ENCODE data around the gene MAP1B.
A peak's percentile ranks its signal among the peaks of the same experiment; 100 is the strongest.
"Not testable (repeated sequence)": the region's sequence is repeated elsewhere in the genome, so short reads cannot be mapped to it uniquely, and the experiment has no call there.

MAP1B gene

DNA sequence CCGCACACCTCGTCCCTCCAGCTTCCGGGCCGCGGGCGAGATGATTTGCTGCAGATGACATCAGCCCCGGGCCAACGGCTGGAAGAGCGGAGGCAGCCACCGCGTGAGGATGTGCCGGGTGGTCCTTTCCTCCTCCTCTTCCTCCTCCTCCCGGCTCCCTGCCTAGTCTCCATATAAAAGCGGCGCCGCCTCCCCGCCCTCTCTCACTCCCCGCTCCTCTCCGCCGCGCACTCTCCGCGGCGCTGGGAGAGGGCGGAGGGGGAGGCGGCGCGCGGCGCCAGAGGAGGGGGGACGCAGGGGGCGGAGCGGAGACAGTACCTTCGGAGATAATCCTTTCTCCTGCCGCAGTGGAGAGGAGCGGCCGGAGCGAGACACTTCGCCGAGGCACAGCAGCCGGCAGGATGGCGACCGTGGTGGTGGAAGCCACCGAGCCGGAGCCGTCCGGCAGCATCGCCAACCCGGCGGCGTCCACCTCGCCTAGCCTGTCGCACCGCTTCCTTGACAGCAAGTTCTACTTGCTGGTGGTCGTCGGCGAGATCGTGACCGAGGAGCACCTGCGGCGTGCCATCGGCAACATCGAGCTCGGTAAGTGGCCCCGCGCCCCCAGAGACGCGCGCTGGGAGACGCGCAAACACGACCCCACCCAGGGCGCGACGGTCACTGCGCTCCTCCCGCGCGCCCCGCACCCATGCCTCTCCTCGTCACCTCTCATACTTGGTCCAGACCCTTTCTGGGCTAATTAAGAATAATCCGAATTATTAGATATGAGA, at the start of gene MAP1B:
Gene MAP1B (plus strand): TSS at position 345 of the 770 bp plus-strand sequence. CDS start 57 bp downstream, at position 402.
- peak; percentile 96 for DNase-seq (ENCODE audit: low spot score)

DNA sequence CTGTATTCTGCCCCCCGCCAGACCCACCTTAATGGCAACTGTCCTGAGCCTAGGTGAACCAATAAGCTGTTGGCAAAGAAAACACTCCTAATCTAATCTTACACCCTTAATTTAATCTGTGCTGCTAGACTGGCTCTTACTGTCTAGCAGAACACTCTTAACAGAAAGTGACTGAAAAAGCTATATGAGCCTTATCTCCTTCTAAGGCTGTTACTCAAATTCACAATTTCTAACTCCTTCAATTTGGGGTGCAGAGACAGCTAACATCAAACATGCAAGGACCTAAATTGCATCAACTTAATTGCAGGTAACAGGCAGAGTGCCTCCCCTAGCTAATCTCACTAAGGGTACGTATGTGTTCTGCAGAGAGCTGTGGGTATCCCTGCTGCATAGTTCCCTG, 49.5 kb upstream of the MAP1B start:
- no peak for DNase-seq (ENCODE audit: low spot score)

DNA sequence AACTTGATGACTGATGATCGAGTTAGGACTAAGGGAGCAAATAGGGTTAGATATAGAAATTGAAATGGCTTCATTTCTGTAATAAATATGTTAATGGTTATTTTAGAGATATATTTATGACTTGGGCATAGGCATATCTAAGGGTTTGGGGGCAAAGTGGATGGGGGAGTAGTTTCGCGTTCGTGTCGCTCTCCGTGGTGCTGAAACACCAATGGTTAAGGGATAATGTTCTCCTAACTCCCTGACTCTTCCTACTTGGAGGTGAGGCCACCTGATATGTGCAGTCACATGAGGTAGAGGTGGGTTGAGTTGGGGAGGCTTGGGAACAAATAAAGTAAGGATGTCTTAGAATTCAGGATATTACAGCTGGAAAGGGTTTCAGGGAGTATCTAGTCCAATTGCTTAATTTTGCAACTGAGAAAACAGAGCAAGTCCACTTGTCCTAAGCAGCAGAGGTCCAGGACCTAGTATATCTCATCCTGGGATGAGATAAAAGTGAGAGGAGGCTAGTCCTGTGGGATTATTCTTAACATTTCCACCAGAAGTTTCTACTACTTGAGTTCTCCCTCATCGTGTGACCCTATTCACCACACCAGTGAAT, 44.0 kb upstream of the MAP1B start:
- DNase-seq (ENCODE audit: low spot score), result peak; percentile 64

DNA sequence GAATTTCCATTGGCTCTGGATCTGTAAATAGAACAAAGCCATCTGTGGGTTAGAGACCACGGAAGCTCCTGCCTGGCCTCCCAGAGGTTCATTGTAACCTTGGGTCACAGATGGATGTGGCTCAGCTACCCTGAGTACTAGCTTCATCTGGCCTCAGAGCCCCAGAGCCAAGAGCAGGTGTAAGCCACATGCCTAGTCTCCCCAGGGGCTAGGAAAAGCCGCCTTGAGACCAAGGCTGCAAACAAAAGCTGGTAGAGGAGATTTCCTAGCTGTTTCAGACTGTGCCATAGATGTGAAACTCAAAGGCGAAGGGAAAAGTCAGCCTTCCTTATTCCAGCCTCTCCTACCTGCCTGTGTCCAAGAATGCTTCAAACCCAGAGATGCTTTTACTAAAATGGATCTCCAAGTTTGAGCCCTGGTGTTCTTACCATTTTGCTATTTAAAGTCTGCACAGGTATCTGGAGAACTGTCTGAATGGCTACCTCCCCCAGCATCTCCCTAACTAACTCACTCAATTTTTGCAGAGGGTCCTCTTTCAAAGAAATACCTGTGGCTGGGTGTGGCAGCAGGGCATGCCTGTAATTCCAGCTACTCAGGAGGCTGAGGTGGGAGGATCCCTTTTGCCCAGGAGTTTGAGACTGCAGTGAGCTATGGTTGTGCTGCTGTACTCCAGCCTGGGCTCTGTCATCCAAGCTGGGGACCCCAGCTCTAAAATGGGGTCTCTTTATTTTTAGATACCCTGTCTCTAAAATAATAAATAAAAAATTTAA, 42.3 kb upstream of the MAP1B start:
- DNase-seq (ENCODE audit: low spot score), result no peak

DNA sequence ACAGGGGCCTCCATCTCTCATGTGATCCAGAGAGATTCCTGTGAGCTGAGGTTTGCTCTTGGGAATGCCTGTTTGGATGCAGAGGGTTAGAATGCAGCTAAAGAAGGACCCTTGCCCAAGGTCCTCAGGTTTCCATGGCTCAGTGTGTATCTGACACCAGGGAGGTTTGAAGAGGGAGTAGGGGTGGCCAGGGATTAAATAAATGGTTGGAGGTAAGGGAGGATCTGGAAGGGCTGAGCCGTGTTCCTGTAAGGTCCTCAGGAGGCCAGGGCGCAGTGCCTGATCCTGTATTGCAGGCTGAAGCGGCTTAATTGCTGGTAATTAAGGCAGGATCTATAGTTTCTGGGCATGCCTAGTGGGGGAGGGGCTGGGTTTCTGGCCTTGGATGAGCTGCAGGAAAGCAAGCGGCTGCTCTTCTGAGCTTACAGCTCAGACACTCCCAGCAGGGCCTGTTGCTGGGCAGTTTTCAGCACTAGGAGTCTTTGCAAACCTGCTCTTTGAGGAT, 41.5 kb upstream of the MAP1B start:
- peak; percentile 72 for DNase-seq (ENCODE audit: low spot score)

DNA sequence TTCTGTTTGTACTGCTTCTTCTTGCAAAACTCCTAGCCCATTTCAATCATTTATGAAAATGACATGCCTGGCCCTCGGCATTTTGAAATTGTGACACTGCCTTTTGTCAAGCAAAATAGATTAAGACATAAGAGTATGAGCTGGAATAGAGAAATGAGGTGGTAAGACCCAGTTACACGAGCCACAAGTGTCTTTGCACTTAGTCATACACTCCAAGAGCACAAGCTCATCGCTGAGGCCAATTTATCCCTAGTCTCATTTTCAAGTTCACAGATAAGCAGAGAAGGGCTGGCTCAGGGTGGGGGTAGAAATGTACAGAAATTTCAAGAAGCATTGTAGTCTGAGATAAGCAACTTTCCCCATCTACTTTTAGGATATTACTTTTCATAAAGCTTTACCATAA, 40.6 kb upstream of the MAP1B start:
- no peak for DNase-seq (ENCODE audit: low spot score)

DNA sequence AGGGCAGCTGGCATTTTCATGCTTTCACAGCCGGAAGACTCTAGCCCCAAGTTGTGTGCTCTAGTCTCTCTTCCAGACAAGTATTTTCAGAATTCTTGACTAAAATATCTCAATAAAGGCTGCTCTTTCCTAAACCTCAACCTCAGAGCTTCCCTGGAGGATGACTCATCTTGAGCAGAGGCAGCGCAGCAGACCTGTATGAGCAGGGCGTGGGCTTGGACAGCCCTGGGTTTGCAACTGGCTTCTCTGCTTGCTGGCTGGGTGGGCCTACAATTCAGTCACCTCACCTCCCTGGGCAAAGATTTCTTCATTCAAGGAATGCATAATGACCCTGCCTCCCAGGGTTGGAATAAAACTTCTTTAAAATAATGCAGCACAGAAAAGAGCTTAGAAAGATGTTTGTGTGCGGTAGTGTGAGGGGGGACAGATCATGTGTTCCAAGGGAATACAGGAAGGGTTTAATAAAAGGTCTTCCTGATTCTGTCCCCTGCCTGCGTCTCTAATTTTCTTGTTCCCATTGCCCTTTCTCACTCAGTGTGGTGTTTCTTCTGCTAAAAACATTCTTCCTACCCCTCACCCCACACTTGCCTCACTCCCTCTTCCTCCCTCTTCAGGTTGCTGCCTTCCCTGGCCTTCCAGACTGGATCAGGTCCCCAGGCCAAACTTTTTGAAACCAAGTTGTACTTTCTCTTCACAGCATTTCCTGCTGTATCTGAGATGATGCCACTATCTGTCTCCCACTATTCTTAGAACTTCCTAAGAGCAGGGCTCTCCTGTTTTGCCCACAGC, 39.4 kb upstream of the MAP1B start:
- no peak for DNase-seq (ENCODE audit: low spot score)

DNA sequence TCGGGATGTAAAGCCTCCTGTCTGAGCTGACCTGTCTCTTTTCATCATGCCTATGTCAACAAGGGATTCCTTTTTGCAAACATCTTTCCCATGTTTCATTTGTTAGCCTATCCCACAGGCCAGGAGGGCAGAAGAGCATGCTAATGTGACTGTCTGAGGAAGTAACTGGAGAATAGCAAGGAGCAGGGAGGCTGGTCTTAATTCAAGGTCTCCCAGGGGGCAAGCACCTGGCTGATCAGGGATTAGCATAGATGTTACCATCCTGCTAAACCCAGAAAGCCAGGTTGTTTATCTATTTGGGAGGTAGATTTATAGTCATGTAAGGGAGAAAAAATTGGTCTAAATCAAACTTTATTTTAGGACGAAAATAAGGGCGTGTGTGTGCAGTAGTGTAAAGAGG, 36.7 kb upstream of the MAP1B start:
- DNase-seq (ENCODE audit: low spot score), result no peak

DNA sequence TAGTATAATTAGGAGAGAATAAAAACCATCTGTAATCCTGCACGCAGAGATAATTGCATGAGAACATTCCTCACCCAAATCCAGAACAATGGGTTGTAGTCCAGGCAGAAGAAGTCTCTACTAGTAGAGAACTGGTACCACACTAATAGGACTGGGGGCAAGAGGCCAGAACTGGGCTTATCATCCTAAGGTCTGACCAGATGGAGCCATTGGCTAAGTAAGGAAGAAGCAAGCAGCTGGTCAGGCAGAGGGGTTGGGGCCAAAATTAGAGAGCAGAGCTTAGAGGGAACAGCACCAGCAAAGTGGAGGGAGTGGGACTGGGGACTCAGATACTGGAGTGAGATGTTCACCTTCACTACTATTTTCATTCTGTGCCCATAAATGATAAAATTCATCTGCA, 35.4 kb upstream of the MAP1B start:
- DNase-seq (ENCODE audit: low spot score), result no peak

DNA sequence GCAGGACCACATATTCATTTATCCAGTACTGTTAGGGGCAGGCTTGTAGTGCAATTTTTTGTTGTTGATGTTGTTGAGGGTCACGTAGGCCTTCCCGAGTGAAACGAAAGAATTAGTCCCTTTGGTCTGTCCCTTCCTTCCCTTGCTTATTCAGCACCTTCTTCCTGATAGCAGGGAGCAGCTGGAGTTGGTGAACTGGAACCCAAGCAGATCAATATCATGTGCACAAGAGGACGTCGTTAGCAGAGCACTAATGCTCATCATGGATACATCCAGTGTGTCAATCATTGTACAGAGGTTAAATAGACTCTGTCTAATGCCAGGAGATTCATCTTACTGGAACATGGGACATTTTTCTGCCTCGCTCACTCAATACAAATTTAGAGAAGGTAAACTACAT, 33.0 kb upstream of the MAP1B start:
- DNase-seq (ENCODE audit: low spot score), result no peak

DNA sequence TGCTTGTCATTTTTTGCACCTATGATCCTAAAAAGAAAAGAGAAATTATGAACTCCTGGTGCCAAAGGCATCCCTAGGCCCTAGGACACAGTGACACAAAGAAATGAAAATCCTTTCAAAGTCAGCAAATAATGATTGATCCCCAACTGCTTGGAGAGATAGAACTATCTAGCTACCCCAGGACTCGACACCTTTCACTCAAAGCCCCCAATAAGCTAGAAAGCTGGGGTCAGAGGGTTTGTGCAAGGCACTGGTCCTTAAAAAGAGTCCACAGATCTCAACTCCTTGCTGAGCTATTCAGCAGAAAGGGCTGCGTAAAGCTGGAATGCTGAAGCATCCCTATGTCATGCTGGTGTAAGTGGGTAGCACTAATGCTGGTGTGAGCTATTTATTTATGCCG, 31.8 kb upstream of the MAP1B start:
- DNase-seq (ENCODE audit: low spot score), result no peak

DNA sequence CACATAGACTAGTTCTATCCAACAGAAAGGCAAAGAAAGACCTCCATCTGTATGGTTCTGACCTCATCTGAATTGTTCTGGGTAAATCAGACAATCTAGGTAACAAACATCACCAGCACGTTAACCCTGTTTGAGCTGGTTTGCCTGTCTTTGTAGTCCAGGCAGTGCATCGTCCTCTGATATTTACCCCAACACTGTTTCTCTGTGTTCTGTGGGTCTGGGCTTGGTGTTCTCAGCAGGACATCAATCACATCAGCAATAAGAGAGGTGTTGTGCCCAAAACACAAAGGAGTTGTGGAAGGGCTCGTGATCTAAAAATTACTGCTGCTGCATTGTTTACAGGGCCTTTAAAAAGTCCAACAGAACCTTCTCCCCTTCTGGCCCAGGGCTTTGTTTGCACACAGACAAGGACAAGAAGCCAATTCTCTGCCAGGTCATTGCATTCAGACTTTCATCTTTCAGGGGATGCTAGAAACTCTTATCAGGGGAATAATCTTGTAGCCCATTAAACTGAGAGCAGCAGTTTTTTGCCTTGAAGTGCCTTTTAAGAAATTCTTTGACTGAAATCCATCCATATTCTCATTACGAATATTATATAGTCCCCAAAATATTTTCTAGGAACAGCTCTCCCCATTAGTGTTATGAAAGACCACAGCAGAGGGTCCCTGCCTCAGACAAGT, 30.5 kb upstream of the MAP1B start:
- no peak for DNase-seq (ENCODE audit: low spot score)

DNA sequence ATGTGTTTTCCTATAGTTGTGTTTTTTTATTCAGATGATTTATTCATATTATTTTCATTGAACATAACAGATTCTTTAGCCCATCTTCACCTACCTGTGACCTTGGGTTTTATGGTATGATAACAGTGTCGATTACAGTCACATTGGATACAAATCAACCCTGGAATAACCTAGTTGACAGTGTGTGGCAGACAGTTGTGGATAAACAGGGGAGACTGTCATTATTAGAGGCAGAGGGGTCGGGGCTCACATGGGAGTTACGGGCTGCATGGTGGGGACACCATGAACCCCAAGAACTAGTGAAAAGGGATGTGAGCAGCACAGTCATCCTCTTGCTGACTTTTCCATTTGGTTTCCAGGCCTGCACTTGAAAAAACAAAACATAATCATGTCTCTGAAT, 29.9 kb upstream of the MAP1B start:
- DNase-seq (ENCODE audit: low spot score), result no peak

DNA sequence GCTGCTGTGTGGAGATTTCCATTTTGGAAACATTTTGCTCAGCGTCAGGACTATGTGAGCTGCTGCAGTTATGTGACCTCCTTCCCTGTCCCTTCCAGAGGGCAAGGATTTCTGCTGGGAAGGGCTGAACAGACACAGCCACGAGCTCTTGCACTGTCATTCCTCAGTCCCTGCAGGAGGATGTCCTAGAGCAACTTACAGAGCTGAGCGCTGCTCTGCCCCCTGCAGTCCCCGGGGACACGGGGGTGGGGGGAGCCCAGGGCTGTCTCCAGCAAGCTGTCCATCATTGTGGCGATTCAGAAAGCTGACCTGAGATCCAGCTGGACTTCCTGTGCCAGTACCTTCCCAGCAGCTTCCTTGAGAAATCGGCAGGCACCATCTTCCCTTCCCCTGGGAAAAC, 28.0 kb upstream of the MAP1B start:
- DNase-seq (ENCODE audit: low spot score), result peak; percentile 74

DNA sequence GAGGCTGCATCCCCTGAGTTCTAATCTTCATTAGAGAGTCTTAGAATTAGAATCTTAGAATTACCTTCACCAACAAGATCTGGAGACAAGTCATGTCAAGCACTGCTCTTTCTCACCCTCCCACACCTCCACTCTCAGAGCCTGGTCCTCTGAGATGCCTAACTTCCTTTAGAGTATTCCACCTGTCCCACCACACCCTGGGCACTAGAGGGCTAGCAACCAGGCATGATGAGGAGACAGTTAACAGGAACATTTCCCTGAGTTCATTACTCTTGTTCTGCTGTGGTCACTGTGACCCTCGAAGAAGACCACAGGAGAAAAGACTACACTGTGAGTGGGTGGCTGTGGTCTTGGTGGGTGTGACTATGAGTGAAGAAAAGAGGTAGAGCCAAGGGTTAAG, 25.2 kb upstream of the MAP1B start:
- DNase-seq (ENCODE audit: low spot score), result no peak

DNA sequence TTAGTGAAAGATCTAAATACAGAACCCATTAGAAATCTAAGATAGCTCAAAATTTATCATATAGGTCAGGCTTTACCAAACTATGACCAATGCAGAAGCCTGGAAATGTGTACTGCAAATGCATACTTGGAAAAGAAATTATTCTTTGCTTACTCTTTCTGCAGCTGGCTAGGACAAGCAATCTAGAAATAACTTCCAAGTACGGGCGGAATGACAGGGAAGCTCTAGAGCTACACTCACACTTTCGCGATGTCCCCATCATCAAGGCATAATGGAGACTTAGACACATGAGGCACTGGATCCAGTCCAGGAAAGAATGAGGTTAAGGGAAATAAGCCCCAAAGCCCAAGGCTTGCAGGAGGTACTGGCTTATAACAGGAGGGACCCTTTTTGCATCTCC, 22.4 kb upstream of the MAP1B start:
- no peak for DNase-seq (ENCODE audit: low spot score)

DNA sequence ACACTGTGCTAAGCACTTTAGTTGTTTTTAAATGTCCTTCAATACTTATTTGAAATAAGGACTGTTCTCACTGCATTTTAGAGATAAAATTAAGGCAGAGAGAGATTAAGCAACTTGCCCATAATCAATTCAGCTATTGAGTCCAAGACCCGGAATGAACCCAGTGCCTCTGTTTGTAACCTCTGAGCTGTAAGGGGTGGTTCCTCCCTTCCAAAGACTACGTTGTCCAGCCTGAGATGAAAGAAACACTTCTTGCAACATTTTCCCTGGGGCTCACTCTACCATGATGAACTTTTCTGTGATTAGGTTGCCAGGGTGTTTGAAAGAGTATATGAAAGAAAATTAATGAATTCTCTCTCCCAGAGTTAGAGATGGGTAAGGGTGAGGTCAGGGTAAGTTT, 22.0 kb upstream of the MAP1B start:
- no peak for DNase-seq (ENCODE audit: low spot score)

DNA sequence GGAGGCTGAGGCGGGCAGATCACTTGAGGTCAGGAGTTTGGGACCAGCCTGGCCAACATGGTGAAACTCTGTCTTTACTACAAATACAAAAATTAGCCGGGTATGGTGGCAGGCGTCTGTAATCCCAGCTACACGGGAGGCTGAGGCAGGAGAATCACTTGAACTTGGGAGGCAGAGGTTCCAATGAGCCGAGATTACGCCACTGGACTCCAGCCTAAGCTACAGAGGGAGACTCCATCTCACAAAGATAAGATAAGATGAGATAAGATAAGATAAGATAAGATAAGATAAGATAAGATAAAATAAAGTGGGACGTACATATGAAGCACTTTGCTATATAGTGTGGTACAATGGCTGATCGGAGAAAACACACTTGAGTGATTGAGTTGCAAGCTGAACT, 17.6 kb upstream of the MAP1B start:
- not testable (repeated sequence) for DNase-seq (ENCODE audit: low spot score)

DNA sequence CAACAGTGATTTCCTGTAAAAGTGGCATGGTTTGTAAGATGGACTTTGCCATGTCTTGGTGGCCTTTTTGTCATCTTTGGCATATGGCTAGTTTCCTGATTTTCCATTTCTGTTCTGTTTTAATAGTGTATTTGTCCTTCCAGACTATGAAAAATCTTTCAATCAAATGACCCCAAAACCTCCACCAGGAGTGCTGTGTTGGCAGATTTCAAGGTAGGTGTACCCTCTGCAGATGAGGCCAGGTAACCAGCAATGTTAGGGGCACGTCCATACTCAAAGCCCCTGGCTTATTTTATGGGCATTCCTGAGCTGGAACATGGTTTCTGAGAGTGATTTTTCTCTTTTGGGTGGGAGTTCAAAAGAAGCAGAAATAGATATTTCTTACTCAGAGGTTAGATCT, 15.2 kb upstream of the MAP1B start:
- DNase-seq (ENCODE audit: low spot score), result no peak

DNA sequence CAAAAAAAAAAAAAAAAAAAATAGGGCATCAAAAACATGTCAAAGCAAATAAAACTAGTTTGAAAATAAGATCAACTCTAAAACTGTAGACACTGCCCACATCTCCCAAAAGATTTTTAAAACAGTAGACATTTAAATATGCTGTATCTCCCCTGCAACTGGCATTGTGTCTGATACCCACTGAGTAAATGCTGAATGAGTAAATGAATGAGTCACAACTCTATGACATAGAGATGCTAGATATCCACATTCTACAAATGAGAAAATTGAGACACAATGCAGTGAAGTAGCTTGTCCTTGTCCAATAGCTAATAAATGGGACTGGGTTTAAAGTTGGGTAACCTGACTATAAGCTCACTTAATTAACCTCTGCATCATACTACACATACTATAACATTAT, 14.1 kb upstream of the MAP1B start:
- DNase-seq (ENCODE audit: low spot score), result no peak

DNA sequence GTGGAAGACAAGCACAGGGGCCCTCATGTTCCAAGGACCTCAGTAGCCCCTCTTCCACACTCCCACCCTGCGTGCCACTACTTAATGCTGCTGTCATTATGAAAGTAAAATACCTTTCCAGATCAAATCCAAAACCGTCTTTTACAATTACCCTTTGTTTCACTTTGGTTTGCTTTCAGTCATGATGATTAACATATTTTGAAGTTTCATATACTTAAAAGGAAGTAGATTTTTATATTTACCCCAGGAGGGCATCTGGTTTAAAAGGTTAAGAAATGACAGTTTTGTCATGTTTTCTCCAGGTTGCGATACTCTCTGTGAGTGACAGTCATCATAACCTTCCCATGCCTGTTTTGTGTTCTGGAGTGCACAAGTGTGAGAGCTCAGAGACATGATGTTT, 13.5 kb upstream of the MAP1B start:
- DNase-seq (ENCODE audit: low spot score), result no peak
